ENCODE data around the gene PTGER4.

DNA sequence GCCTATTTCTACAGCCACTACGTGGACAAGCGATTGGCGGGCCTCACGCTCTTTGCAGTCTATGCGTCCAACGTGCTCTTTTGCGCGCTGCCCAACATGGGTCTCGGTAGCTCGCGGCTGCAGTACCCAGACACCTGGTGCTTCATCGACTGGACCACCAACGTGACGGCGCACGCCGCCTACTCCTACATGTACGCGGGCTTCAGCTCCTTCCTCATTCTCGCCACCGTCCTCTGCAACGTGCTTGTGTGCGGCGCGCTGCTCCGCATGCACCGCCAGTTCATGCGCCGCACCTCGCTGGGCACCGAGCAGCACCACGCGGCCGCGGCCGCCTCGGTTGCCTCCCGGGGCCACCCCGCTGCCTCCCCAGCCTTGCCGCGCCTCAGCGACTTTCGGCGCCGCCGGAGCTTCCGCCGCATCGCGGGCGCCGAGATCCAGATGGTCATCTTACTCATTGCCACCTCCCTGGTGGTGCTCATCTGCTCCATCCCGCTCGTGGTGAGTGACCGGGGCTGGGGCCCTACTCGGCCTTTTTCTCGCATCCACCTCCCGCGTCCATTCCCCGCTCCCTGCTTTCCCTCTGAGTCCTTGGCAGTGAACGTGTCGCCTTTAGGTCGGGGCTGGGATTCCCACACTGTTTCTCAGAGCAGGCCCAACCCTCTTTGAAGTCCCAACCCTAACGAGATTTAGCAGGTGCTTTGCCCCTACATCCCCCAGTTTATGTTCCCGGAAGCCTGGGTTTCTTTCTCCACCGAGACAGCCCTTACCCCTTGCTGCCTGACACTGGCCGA lies 1.8 kb downstream of the PTGER4 start:
- TF ChIP-seq CTCF (IDR thresholded peaks at IDR 0.05) (no peak), ZFX (IDR thresholded peaks at IDR 0.05; ENCODE audit: borderline replicate concordance) (no peak)

Data from 22Rv1 (cell line).